NCI-H2081 (cell line): ENCODE data around the gene ESRP2.

Experiments used
- DNase-seq, 2 experiments: peaks; one replicate each; lab custom pipeline; 2025; lab: John Stamatoyannopoulos, UW

Gene ESRP2

GRCh38 chr16:68263559-68264127 lies 27.7 kb upstream of the ESRP2 start:
- no peak for DNase-seq

DNA sequence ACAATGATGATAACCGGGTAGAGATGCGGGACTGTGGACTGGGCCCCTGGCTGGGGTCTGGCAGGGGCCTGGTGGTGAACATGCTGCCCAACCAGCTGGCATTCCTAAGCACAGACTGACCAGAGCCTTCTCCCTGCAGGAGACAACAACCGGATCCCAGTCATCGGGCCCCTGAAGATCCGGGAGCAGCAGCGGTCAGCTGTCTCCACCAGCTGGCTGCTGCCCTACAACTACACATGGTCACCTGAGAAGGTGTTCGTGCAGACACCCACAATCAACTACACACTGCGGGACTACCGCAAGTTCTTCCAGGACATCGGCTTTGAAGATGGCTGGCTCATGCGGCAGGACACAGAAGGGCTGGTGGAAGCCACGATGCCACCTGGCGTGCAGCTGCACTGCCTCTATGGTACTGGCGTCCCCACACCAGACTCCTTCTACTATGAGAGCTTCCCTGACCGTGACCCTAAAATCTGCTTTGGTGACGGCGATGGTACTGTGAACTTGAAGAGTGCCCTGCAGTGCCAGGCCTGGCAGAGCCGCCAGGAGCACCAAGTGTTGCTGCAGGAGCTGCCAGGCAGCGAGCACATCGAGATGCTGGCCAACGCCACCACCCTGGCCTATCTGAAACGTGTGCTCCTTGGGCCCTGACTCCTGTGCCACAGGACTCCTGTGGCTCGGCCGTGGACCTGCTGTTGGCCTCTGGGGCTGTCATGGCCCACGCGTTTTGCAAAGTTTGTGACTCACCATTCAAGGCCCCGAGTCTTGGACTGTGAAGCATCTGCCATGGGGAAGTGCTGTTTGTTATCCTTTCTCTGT lies 23.3 kb upstream of the ESRP2 start:
- no peak for DNase-seq

DNA sequence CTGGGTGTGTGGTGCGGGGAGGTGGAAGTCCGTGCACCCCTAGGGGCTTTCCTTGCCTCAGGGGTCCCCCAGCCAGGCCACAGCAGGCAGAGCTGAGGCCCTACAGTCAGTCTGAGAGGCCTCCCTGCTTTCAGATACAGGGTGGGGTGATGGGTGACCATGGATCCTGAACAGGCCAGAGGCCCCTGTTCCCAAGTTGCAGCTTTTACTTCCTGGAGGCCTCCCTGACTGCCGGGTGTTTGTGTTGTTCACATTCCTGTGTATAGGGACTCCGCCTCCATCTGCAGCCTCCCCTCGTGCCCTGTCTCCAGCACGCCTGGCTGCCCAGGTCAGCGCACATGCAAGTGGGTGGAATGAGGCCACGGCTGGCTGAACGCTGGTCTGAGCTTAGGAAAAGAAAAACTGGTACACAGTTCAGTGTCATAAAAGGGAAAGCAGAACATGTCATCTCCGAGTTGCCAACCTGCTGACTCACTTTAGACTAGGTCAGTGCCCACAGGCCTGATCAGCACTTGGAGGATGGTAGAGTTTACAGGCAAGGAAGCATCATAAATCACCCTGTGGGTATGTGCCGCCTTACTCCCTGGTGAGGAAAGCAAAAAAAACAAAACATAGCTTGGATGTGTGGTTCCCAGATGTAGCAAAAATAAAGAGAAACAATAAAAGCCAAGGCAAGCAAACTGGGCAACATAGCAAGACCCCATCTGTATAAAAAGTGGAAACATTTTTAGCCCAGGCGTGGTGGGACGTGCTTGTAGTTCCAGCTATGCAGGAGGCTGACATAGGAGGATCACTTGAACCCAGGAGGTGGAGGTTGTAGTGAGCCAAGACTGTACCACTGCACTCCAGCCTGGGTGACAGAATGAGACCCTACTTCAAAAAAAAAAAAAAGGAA lies 22.2 kb upstream of the ESRP2 start:
- no peak for DNase-seq

- peak in 1 of 2 experiments; percentile 47 for DNase-seq
These were observed 21.5 kb upstream of the ESRP2 start for GRCh38 chr16:68257251-68257905.

GRCh38 chr16:68255712-68256111 lies 19.8 kb upstream of the ESRP2 start:
- no peak for DNase-seq

DNA sequence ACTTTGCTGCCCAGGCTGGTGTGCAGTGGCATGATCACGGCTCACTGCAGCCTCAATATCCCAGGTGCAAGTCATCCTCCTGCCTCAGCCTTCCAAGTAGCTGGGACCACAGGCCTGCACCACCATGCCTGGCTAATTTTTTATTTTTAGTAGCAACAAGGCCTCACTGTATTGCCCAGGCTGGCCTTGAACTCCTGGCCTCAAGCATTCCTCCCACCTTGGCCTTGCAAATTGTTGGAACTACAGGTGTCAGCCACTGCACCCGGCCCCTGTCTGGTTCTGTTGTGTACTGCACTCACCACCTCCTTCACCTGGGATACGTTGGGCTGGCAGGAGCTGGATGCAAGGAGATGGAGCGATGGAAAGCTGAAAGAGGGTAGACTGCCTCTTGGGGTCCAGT lies 17.8 kb upstream of the ESRP2 start:
- no peak for DNase-seq

- no peak for DNase-seq
These were observed 16.5 kb upstream of the ESRP2 start for GRCh38 chr16:68252383-68252782.

DNA sequence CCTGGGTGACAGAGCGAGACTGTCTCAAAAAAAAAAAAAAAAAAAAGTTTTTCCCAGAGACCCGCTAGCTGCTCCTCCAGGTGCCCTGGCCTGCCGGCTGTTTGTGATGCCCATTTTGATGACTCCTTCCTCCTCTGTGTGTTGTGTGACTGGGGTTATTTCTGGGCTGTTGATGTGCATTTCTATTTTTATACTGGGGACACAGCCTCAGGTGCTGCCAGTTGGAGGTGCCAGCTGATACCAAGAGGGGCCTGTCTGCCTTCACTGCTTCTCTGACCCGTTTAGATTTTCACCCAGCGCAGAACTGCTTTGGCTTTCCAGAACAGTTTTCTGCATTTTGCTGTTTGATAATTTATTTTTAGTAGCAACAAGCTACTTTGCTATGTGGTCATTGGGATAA lies 15.9 kb upstream of the ESRP2 start:
- DNase-seq, result no peak

- no peak for DNase-seq
These were observed 15.0 kb upstream of the ESRP2 start for GRCh38 chr16:68250951-68251350.

DNA sequence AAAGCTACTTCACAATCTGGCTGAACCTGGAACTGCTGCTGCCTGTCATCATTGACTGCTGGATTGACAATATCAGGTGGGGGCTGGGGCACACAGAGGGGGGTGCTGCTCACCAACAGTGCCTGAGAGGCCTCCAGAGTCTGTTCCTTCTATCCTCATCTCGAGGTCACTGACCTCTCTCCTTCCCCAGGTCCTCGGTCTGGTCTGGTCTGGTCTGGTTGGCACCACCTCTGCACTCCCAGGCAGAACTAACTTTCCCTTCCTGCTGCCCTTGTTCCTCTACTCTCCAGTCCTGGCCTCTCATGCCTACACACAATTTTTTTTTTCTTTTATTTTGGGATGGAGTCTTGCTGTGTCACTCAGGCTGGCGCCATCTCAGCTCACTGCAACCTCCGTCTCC lies 13.4 kb upstream of the ESRP2 start:
- DNase-seq, result no peak

- DNase-seq, result no peak
These were observed 12.0 kb upstream of the ESRP2 start for GRCh38 chr16:68247932-68248331.

DNA sequence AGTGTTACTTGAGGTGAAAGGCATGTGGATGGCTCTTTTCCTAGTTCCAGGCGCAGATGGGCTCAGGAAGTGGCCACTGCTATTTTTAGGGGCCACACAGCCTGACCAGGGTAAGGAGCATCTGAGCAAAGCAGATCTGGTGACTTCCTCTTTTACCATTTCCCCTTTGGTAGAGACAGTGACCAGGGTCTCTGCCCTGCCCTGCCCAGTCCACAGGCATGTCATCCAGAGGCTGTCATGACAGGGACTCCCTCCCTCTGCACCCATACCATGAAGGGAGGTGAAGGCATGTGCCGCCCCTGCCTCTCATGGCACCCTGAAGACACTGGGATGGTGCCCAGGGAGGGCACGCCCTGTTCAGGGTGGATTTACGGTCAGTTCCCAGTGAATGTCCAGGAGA lies 11.5 kb upstream of the ESRP2 start:
- DNase-seq, result no peak

DNA sequence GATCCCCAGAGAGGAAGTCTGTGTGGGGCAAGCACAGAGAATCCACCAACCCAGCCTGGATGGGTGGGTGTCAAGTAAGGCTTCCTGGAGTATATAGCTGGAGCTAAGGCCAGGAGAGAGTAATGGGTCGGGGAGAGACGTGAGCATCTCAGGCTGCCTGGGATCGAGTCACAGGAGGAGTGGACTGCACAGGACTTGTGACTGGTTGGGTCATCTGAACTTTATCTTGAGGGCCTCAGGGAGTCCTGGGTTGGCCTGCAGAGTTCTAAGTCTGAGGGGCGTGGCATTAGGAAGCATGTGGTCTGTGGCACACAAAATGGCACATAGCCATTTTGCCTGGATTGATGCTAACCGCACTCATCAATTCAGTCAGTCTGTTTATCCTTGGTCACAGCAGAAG lies 10.7 kb upstream of the ESRP2 start:
- no peak for DNase-seq

- no peak for DNase-seq
These were observed 10.2 kb upstream of the ESRP2 start for GRCh38 chr16:68246121-68246520.

- peak; percentile 82 to 83 for DNase-seq
These were observed 9.3 kb upstream of the ESRP2 start, which contains the start of gene PLA2G15 for GRCh38 chr16:68244903-68245853. Gene PLA2G15 (plus strand): TSS chr16:68245373. CDS start chr16:68245427, 54 bp downstream.

DNA sequence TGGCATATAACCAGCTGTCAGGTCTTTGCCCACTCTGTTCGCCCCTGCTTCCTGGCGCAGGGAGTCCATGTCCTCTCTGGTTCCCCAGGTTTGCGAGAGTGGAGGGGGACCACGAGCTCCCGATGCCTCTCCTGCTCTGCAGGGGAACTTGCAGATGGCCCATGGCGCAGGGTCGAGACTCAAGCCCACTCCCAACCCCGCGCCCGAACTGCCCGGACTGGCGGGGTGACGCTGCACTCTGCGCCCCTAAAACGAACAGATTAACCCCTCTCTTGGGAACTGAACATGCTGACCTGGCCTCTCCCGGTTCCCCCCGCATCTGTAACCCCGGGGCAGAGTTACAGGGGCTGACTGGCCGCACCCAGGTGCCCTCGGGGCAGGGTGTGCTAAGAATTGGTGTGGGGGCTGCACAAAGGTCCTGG lies 8.6 kb upstream of the ESRP2 start:
- DNase-seq, result no peak

GRCh38 chr16:68242926-68243858 lies 7.3 kb upstream of the ESRP2 start:
- DNase-seq, result no peak

DNA sequence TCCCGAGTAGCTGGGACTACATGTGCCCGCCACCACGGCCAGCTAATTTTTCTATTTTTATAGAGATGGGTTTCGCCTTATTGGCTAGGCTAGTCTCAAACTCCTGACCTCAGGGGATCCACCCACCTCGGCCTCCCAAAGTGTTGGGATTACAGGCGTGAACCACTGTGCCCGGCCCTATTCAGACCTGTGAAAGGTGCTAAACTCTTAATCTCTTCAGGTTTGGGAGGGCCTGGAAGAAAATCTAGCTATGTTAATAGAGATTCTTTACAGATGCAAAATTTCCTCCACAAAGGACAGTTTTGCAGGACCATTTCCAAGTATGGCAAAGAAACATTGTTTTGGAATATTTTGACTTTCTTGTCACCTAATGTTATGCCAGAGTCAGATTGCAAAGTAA lies 6.2 kb upstream of the ESRP2 start:
- DNase-seq, result no peak

GRCh38 chr16:68238029-68238345 lies 2.1 kb upstream of the ESRP2 start:
- DNase-seq, result no peak
